Measurements from ENCODE around the gene PLPPR3.

PLPPR3 gene

GRCh38 chr19:808423-808775 is 13.4 kb downstream of the PLPPR3 start:
- no peak for DNase-seq (ENCODE audit: low read depth)

- no peak for DNase-seq (ENCODE audit: low read depth)
Observed at GRCh38 chr19:807627-808422, 13.9 kb downstream of the PLPPR3 start.

- DNase-seq (ENCODE audit: low read depth): no peak
Observed at GRCh38 chr19:806815-807421, 14.8 kb downstream of the PLPPR3 start.

- no peak for DNase-seq (ENCODE audit: low read depth)
Observed at GRCh38 chr19:805600-806550, 15.9 kb downstream of the PLPPR3 start.

- no peak for DNase-seq (ENCODE audit: low read depth)
Observed at GRCh38 chr19:805166-805551, 16.6 kb downstream of the PLPPR3 start.

GRCh38 chr19:804419-805165 is 17.2 kb downstream of the PLPPR3 start:
- no peak for DNase-seq (ENCODE audit: low read depth)

DNA sequence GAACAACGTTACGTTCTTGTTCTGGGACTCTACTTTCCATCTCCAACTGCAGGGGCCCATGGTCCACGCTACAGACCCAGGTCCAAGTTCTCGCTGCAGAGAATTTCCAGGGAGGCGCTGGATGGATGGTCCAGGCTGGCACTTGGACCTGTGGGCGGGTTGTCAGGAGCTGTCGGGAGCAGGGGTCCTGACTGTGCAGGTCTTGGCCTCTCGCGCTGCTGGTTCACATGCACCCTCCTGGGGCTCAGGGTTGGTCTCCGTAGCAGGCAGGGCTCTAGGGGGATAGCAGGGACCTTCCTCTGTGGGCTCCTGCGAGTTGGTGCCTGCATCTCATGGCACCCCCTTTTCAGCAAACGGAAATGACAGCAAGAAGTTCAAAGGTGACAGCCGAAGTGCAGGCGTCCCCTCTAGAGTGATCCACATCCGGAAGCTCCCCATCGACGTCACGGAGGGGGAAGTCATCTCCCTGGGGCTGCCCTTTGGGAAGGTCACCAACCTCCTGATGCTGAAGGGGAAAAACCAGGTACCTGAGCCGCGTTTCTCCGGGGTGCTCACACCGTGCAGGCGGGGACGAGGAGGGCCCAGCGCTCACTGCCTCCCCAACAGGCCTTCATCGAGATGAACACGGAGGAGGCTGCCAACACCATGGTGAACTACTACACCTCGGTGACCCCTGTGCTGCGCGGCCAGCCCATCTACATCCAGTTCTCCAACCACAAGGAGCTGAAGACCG is 17.9 kb downstream of the PLPPR3 start:
- DNase-seq (ENCODE audit: low read depth): no peak

- no peak for DNase-seq (ENCODE audit: low read depth)
Observed at GRCh38 chr19:803099-803561, 18.6 kb downstream of the PLPPR3 start.

DNA sequence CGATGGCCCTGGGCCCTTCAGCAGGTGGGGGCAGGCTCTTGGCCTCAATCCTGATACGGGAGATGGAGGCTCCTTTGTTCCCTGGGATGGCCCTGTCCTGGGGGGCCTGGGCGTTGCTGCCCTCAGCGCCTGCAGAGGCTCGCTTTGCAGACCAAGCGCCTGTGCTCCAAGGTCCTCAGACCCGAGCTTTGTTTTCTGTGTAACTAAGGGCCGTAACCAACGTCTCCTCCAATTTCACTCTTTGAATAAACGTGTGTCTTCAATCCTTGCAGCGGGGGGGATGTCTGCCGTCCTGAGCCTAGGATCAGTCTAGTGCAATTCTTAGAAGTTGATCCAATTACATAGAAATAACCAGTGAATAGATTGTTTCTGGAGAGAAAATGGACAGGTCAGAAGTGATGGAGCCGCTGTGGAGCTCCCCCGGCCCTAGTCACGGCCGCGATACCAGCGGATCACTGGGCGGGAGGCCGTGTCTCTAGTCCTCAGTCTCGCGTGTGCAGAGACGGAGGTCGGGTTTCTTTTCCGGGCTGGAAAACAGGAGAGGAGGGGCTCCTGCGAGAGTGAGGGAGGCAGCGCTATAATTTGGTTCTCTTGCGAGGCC is 19.2 kb downstream of the PLPPR3 start:
- no peak for DNase-seq (ENCODE audit: low read depth)

DNA sequence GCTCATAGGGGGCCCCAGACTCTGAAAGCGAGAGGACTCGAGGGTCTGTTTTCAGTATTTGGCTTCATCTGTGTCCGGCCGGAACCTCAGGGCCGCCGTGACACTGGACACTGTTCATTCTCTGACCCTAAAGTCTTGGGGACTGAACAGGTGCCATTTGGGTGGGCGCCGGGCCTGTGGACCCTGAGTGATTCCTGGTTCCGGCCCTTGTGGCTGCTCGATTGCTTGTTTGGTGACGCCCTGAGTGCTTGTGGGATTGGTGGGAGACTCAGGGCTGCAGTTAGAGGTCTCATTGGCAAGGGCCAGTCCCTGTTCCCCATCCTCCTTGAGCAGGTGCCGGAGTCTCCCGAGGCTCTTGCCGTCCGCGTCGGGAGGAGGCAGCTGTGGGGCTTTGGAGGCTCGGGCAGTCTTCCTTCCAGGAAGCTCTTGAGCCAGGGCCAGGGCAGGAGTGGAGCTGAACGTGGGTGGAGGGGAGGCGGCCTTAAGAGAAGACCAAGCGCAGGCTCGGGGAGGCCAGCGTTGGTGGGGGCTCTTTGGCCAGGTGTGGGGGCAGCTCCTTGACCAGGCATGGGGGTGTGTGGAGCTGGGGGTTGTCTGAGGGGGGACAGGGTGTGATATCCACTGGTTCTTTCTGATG is 19.8 kb downstream of the PLPPR3 start:
- DNase-seq (ENCODE audit: low read depth): no peak

DNA sequence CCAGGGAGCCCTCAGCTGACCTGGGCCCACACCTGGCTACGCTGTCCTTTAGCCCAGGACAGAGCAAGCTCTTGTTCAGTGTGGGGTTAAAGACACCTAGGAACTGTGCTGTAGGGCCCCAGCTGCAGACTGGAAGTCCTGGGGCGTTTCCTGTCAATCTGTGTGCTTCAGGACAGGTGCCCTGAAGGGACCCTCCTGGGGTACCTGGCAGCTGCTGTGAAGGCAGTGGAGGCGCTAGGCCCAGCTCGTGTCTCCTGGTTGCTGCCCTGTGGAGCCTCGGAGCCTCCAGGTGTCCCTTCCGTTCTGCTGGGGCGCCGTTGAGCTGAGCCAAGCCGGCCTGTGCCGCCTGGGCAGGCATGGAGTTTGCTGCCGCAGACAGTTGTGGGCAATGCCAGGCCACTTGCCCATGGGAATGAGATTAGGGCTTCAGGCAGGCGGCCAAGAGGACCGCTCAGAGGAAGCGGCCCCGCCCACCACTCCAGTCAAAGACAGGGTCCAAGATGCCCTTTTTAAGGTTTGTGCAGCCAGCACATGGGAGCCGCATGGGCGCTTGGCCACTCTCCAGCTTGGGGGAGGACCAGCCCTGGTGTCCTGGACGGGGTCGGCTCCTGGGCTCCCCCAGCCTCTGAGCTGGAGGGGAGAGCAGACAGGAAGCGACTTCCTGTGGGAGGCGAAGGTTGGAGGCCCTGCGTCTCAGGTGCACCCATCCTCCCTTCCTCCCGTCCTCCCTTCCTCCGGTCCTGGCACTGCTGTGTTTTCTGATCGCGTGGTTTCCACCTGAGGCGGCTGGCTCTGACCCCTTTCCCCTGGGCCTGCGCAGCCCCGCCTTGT is 20.5 kb downstream of the PLPPR3 start:
- no peak for DNase-seq (ENCODE audit: low read depth)

DNA sequence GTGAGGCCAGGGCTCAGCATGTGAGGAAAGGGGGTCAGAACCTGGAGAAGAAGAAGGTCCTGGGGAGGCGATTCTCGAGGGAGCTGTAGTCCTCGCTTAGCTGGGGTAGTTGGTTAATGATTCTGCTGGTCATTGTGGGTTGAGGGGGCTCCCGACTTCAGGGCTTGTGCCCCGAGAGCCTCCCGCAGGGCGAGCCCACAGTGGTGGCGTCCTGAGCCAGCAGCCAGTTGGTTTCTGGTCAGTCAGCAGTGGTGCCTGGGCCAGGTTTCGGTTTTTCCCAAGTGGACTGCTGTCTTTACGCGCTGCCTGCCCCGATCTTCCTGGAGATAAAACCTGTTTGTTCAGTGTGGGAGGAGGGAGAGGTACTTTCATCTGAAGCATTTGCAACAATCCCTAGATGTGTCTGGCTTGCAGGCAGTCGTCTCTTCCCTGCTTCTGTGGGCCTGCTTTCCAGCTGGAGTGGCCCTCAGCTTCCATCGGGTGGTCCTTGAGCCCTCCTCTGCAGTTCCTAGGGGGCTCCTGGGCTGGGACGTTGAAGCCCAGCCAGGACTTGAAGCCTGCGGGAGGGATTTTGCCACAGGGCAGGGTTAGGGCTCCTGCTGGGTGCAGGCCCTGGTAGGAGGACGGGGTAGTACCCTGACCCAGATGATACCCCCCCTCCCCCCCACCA is 21.3 kb downstream of the PLPPR3 start:
- DNase-seq (ENCODE audit: low read depth): no peak

DNA sequence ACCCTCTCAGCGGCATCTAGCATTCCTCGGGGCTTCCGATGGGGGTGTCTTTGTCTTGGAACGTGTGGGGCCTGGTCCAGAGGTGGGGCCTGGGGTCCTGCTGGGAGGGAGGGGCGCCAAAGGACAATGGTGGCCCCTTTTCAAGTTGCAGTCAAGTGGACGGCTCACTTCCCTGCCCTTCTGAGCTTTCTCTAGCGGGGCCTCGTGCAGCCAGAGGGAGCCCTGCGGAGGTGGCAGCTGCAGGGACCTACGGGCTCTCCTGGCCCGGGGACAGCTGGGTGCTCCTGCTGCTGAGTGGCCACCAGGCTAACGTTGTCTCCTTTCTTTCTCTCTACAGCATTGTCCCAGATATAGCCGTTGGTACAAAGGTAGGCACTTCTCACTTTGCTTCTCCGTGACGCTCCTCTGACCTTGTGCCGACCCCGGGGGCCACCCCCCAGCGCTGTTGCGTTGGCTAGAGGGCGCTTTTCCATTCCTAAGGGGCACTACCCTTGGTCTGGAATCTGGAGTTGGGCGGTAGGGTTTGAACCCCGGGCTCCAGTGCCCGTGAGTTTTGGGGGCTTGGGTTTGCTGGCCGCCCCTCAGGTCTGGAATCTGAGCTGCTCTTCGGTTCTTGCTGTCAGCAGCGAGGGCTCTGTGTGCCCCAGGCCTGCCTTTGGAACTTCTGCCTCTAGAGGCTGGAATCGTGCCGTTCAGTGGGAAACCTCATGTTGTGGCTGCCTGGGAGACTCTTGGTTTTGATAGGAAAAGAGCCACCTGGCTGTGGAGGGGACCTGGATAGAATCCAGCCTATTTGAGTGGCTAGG is 22.5 kb downstream of the PLPPR3 start:
- no peak for DNase-seq (ENCODE audit: low read depth)

DNA sequence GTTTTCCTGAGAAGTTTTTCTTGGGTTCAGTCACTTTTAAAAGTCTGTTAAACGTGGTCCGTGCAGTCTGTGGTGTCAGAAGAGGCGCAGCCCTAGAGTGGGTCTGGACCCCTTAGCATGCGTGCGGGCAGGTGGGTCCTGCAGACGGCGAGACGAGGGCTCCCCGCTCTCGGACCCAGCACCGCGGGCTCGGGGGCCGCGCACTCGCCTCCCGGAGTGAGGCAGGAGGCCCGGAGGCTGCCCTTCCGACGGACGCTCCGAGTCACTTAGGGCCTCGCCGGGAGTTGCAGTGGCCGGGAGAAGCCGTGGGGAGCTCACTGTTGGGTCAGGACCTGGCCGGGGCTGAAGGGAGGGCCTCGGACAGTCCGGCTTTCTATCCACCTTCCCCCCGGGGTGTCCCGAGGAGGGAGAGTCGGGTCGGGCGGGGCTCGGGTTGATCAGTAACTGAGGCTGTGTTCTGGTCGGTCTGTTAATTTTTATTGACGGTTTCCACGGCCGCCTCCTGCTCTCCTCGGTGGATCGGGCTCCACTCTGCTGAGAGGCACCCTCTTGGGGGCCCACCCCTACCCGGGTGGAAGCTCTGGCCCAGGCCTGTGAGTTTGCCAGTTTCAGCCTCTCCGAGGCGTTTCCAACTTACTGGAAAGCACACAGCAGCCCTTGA is 23.2 kb downstream of the PLPPR3 start:
- no peak for DNase-seq (ENCODE audit: low read depth)

DNA sequence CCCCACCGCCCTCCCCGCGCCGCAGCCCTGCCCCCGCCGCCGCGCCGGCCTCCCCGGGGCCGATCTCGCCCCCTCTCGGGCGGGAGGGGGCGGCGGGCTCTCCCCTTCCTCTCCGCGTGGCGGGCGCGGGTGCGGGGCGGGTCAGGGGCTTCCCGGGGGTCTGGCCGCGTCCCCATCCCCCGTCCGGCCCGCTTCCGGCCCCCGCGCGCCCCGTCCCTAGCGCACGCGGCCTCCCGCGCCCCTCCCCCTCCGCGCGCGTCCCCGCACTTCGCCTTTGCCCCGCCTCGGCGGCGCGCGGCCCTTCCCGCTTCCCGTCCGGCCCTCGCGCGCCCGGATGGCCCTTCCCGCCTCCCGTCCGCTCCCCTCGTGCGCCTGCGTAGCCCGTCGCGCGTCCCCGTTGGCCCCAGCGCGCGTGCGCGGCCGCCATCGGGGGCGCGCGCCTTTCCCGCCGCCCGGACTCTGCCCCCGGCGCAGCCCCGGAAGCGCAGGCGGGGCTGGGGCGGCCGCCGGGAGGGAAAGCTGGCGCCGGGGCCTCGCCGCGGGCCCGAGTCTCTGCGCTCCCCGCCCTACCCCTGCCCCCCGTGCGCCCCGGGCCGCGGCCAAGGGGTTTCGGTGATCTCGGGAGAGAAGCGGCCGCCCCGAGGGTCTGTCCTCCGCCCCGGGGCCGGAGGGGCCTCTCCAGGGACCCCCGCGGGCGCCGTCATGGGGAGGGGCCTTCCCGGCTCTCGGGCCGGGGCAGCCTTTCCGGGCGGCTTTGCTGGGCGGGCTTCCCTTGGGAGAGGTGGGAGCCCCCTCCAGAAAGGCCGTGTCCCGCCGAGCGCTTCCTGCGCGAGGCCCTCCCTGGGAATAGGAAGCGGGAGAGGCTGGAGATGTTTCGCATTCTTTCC is 24.0 kb downstream of the PLPPR3 start:
- DNase-seq (ENCODE audit: low read depth): no peak
